HCT116 (cell line): ENCODE data around the gene TBC1D22B.

Experiments used
- CTCF ChIP-seq, 3 experiments: fragments of 200-600 bp in 1 of 3; sonication (generic) in 1 of 3; IDR thresholded peaks in 2 of 3; conservative IDR thresholded peaks in 1 of 3; 2 replicates each; pipeline ENCODE4 v1.5.1; 2012 to 2017; ENCODE audit warnings: low read depth in 2 of 3, low read length in 2 of 3, antibody characterized with exemption in 1 of 3, borderline replicate concordance in 1 of 3, control low read depth in 1 of 3, mild to moderate bottlenecking in 1 of 3, mixed read lengths in 1 of 3, mixed run types in 1 of 3, moderate library complexity in 1 of 3; ENCODE audit not compliant: insufficient read depth in 1 of 3
- EZH2 ChIP-seq: fragments of 200-600 bp; sonication (generic); IDR thresholded peaks from 2 replicates; pipeline ENCODE4 v1.6.1; 2017; ENCODE audit warnings: antibody characterized with exemption, mixed run types
- EZH2phosphoT487 ChIP-seq: fragments of 200-600 bp; IDR thresholded peaks from 2 replicates; pipeline ENCODE4 v1.6.1; 2018; ENCODE audit warnings: antibody characterized with exemption, borderline replicate concordance
- MAX ChIP-seq: IDR thresholded peaks from 2 replicates; pipeline ENCODE4 v1.6.1; 2012
- POLR2A ChIP-seq: IDR thresholded peaks from 2 replicates; pipeline ENCODE4 v1.7.0; 2011; ENCODE audit warnings: borderline replicate concordance; ENCODE audit not compliant: insufficient read depth, insufficient read length; ENCODE audit errors: extremely low read depth
- POLR2AphosphoS5 ChIP-seq: IDR thresholded peaks from 2 replicates; pipeline ENCODE4 v1.6.1; 2011; ENCODE audit warnings: mild to moderate bottlenecking, low read depth, low read length, moderate library complexity
- REST ChIP-seq: IDR thresholded peaks from 2 replicates; pipeline ENCODE4 v1.6.1; 2012; ENCODE audit warnings: low read depth

- TF ChIP-seq EZH2 (no peak), CTCF (IDR thresholded peaks at IDR 0.05 in 2 of 3, conservative IDR thresholded peaks at IDR 0.05 in 1 of 3; ENCODE audit: borderline replicate concordance in 1 of 3, insufficient read depth in 1 of 3, low read depth in 2 of 3, low read length in 2 of 3) (no peak), POLR2AphosphoS5 (no peak), MAX (no peak), REST (no peak), POLR2A (no peak), EZH2phosphoT487 (no peak)
Measured at GRCh38 chr6:37269105-37269504, 11.5 kb downstream of the TBC1D22B start.
